ENCODE measurements around the gene AFF2.

Gene AFF2

GRCh38 chrX:148632444-148632843 is 132.0 kb downstream of the AFF2 start:
- Histone ChIP-seq H4K20me1 (peaks cover 0 to 94% (median 7%) of the 10 kb centered on the region in 11 experiments; a peak in 9 of 22 replicates), H3K4me2 (no peak overlapping the region), H3K36me3 (peaks cover 0 to 21% (median 0%) of the 10 kb centered on the region in 11 experiments; a peak in 3 of 22 replicates), H3K4me1 (peaks cover 0 to 22% (median 11%) of the 10 kb centered on the region in 10 experiments; a peak in 8 of 20 replicates), H3K4me3 (no peak overlapping the region), H3K9ac (no peak overlapping the region), H3K9me3 (replicated peaks in 1 of 11) (peaks cover 0 to 13% (median 0%) of the 10 kb centered on the region in 11 experiments; a peak in 4 of 22 replicates), H3K27me3 (no peaks in the 10 kb centered on the region), H3K27ac (no peak overlapping the region)
- TF ChIP-seq Cebpa-rat (IDR thresholded peaks at IDR 0.05) = no peak

GRCh38 chrX:148633218-148633908 is 132.9 kb downstream of the AFF2 start:
- H3K4me1 ChIP-seq = peaks cover 0 to 22% (median 11%) of the 10 kb centered on the region in 10 experiments; a peak in 8 of 20 replicates
- no peak overlapping the region for H3K4me3 ChIP-seq
- H4K20me1 ChIP-seq = peaks cover 0 to 92% (median 7%) of the 10 kb centered on the region in 11 experiments; a peak in 9 of 22 replicates
- no peaks in the 10 kb centered on the region for H3K27me3 ChIP-seq
- no peak for TF ChIP-seq Cebpa-rat (IDR thresholded peaks at IDR 0.05)
- H3K9me3 ChIP-seq (replicated peaks in 1 of 11) = peaks cover 4 to 21% (median 8%) of the 10 kb centered on the region in 11 experiments; a peak in 17 of 22 replicates
- no peak overlapping the region for H3K27ac ChIP-seq
- H3K9ac ChIP-seq = no peak overlapping the region
- peak overlapping the region in 3 of 11 experiments; percentile 1 to 42 (median 13); a peak in 3 of 22 replicates for H3K4me2 ChIP-seq
- peaks cover 0 to 28% (median 6%) of the 10 kb centered on the region in 11 experiments; a peak in 9 of 22 replicates for H3K36me3 ChIP-seq

- Histone ChIP-seq H3K9ac (no peak overlapping the region), H3K4me1 (peaks cover 0 to 22% (median 11%) of the 10 kb centered on the region in 10 experiments; a peak in 8 of 20 replicates), H3K36me3 (peaks cover 0 to 41% (median 7%) of the 10 kb centered on the region in 11 experiments; a peak in 9 of 22 replicates), H3K27me3 (no peaks in the 10 kb centered on the region), H3K27ac (0 out of 22 replicates have a peak overlapping the region, but pooled peaks of 1 of the 11 experiments have one; percentile 1), H3K4me3 (no peak overlapping the region), H3K9me3 (replicated peaks in 1 of 11) (peaks cover 7 to 29% (median 13%) of the 10 kb centered on the region in 11 experiments; a peak in 17 of 22 replicates), H4K20me1 (peaks cover 0 to 92% (median 7%) of the 10 kb centered on the region in 11 experiments; a peak in 10 of 22 replicates), H3K4me2 (peak overlapping the region in 6 of 11 experiments; percentile 1 to 42 (median 20); a peak in 7 of 22 replicates)
- TF ChIP-seq Cebpa-rat (IDR thresholded peaks at IDR 0.05) = no peak
Observed at GRCh38 chrX:148634591-148634990, 134.2 kb downstream of the AFF2 start.

GRCh38 chrX:148643460-148643859 is 143.0 kb downstream of the AFF2 start:
- H4K20me1 ChIP-seq = peaks cover 0 to 57% (median 0%) of the 10 kb centered on the region in 11 experiments; a peak in 7 of 22 replicates
- peaks cover 0 to 11% (median 7%) of the 10 kb centered on the region in 10 experiments; a peak in 5 of 20 replicates for H3K4me1 ChIP-seq
- H3K4me3 ChIP-seq = no peak overlapping the region
- no peaks in the 10 kb centered on the region for H3K27me3 ChIP-seq
- H3K9me3 ChIP-seq (replicated peaks in 1 of 11) = peaks cover 2 to 30% (median 7%) of the 10 kb centered on the region in 11 experiments; a peak in 17 of 22 replicates
- peaks cover 0 to 45% (median under 1%) of the 10 kb centered on the region in 11 experiments; a peak in 7 of 22 replicates for H3K36me3 ChIP-seq
- H3K4me2 ChIP-seq = no peak overlapping the region
- TF ChIP-seq Cebpa-rat (IDR thresholded peaks at IDR 0.05) = 0 out of 22 replicates have a peak, but pooled peaks of 1 of the 11 experiments have one; percentile 24
- H3K27ac ChIP-seq = no peak overlapping the region
- H3K9ac ChIP-seq = no peak overlapping the region

GRCh38 chrX:148647651-148648050 is 147.2 kb downstream of the AFF2 start:
- Histone ChIP-seq H3K27me3 (no peaks in the 10 kb centered on the region), H3K36me3 (peaks cover 0 to 42% (median 12%) of the 10 kb centered on the region in 11 experiments; a peak in 14 of 22 replicates), H3K4me1 (peaks cover 0 to 11% (median 7%) of the 10 kb centered on the region in 10 experiments; a peak in 5 of 20 replicates), H4K20me1 (peaks cover 0 to 37% (median 0%) of the 10 kb centered on the region in 11 experiments; a peak in 6 of 22 replicates), H3K9ac (no peak overlapping the region), H3K9me3 (replicated peaks in 1 of 11) (peaks cover 0 to 49% (median 32%) of the 10 kb centered on the region in 11 experiments; a peak in 16 of 22 replicates), H3K4me2 (peak overlapping the region in 4 of 11 experiments; percentile 16 to 47 (median 30); a peak in 6 of 22 replicates), H3K4me3 (no peak overlapping the region), H3K27ac (peak overlapping the region in 3 of 11 experiments; percentile 3 to 52 (median 28); a peak in 5 of 22 replicates)
- no peak for TF ChIP-seq Cebpa-rat (IDR thresholded peaks at IDR 0.05)

- Histone ChIP-seq H3K4me2 (no peak overlapping the region), H4K20me1 (peaks cover 0 to 22% (median 0%) of the 10 kb centered on the region in 11 experiments; a peak in 4 of 22 replicates), H3K27me3 (no peaks in the 10 kb centered on the region), H3K4me1 (peaks cover 0 to 11% (median 7%) of the 10 kb centered on the region in 10 experiments; a peak in 5 of 20 replicates), H3K27ac (no peak overlapping the region), H3K36me3 (peaks cover 0 to 51% (median 27%) of the 10 kb centered on the region in 11 experiments; a peak in 15 of 22 replicates), H3K9ac (no peak overlapping the region), H3K4me3 (no peak overlapping the region), H3K9me3 (replicated peaks in 1 of 11) (peaks cover 0 to 58% (median 48%) of the 10 kb centered on the region in 11 experiments; a peak in 16 of 22 replicates)
- TF ChIP-seq Cebpa-rat (IDR thresholded peaks at IDR 0.05) = no peak
Observed at GRCh38 chrX:148649145-148649795, 148.9 kb downstream of the AFF2 start.

GRCh38 chrX:148658115-148658730 is 157.8 kb downstream of the AFF2 start:
- peak overlapping the region in 8 of 11 experiments; percentile 15 to 81 (median 54); a peak in 14 of 22 replicates for H3K27ac ChIP-seq
- H3K9me3 ChIP-seq (replicated peaks in 1 of 11) = peaks cover 29 to 99% (median 85%) of the 10 kb centered on the region in 11 experiments
- peak overlapping the region in 10 of 11 experiments; percentile 13 to 73 (median 60); a peak in 19 of 22 replicates for H3K4me2 ChIP-seq
- peak in 1 of 11 experiments; percentile 82; a peak in 2 of 22 replicates for TF ChIP-seq Cebpa-rat (IDR thresholded peaks at IDR 0.05)
- peaks cover 0 to 89% (median 67%) of the 10 kb centered on the region in 11 experiments; a peak in 17 of 22 replicates for H3K36me3 ChIP-seq
- no peak overlapping the region for H3K4me3 ChIP-seq
- H3K4me1 ChIP-seq = peaks cover 0 to 30% (median 15%) of the 10 kb centered on the region in 10 experiments; a peak in 19 of 20 replicates
- no peaks in the 10 kb centered on the region for H4K20me1 ChIP-seq
- no peaks in the 10 kb centered on the region for H3K27me3 ChIP-seq
- peak overlapping the region in 2 of 11 experiments; percentile 48 to 66; a peak in 4 of 22 replicates for H3K9ac ChIP-seq

- no peak overlapping the region for H3K4me3 ChIP-seq
- peaks cover 41 to 100% (median 87%) of the 10 kb centered on the region in 11 experiments for H3K9me3 ChIP-seq (replicated peaks in 1 of 11)
- peak overlapping the region in 4 of 11 experiments; percentile 63 to 81 (median 74); a peak in 8 of 22 replicates for H3K27ac ChIP-seq
- H4K20me1 ChIP-seq = no peaks in the 10 kb centered on the region
- H3K4me2 ChIP-seq = peak overlapping the region in 4 of 11 experiments; percentile 2 to 28 (median 12); a peak in 3 of 22 replicates
- H3K4me1 ChIP-seq = peaks cover 0 to 30% (median 15%) of the 10 kb centered on the region in 10 experiments; a peak in 19 of 20 replicates
- H3K27me3 ChIP-seq = no peaks in the 10 kb centered on the region
- no peak for TF ChIP-seq Cebpa-rat (IDR thresholded peaks at IDR 0.05)
- peaks cover 0 to 89% (median 68%) of the 10 kb centered on the region in 11 experiments; a peak in 18 of 22 replicates for H3K36me3 ChIP-seq
- no peak overlapping the region for H3K9ac ChIP-seq
Observed at GRCh38 chrX:148659481-148659880, 159.1 kb downstream of the AFF2 start.
